HG03280 (cell line): ENCODE measurements around the gene TMEM255B.
"Not testable (repeated sequence)": the region's sequence is repeated elsewhere in the genome, so short reads cannot be mapped to it uniquely, and the experiment has no call there.

Experiments used
- ATAC-seq: cut with Tn5 transposase; IDR thresholded peaks from one replicate; pipeline ENCODE4 v1.9.1; 2021; ENCODE audit warnings: mild to moderate bottlenecking, moderate library complexity; ENCODE audit not compliant: unreplicated experiment

TMEM255B gene

DNA sequence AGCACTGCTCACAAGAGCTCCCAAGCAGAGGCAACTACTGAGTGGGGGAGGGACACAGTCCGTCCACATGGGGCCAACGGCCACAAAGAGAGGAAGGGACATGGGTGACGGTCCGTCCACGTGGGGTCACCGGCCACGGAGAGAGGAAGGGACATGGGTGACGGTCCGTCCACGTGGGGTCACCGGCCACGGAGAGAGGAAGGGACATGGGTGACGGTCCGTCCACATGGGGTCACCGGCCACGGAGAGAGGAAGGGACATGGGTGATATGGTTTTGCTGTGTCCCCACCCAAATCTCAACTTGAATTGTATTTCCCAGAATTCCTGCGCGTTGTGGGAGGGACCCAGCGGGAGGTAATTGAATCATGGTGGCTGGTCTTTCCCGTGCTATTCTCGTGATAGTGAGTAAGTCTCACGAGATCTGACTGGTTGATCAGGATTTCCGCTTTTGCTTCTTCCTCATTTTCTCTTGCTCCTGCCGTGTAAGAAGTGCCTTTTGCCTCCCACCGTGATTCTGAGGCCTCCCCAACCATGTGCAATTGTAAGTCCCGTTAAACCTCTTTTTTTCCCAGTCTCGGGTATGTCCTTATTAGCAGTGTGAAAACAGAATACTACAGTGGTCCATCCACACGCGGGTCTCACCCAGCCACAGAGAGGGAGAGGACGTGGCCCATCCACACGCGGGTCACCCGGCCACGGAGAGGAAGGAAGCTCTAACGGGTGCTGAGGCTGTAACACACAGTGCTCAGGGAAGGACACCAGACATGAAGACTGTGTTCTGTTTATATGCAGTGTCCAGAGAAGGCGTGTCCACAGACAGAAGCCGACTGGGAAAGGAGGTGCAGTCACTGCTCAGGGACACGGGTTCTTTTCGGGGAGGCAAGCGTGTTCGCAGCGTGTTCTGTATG is 56.4 kb downstream of the TMEM255B start:
- no peak for ATAC-seq

- ATAC-seq, result no peak
Measured at GRCh38 chr13:113816254-113816929, 57.4 kb downstream of the TMEM255B start.

DNA sequence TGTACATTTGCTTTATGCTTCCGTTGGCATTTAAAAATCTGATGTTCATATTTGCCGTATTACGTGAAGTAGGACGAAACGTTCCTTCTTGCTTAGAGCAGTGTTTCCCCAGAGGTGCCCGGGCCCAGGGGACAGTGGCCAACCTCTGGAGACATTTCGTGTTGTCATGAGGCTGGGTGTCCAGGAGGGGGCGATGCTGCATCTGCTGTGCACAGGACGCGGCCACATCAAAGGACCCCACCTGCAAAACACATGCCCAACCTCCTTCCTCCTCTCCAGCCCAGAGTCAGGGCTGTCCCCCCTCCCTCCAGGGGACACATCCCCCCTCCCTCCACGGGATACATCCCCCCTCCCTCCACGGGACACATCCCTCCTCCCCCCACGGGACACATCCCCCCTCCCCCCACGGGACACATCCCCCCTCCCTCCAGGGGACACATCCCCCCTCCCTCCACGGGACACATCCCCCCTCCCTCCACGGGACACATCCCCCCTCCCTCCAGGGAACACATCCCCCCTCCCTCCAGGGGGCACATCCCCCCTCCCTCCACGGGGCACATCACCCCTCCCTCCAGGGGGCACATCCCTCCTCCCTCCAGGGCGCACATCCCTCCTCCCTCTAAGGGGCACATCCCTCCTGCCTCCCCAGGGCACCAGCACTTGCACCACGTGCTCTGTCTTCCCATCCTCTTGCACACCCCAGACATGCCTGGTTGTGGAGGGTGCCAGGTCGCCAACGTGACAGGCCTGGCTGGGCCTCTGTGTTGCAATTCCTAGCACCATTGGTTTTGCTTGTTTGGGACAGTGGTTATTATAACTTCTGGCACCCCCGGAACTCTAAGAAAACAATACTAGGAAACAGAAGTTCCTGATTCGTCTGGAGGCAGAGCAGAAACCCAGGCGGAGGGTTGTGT is 58.2 kb downstream of the TMEM255B start:
- ATAC-seq, result no peak

DNA sequence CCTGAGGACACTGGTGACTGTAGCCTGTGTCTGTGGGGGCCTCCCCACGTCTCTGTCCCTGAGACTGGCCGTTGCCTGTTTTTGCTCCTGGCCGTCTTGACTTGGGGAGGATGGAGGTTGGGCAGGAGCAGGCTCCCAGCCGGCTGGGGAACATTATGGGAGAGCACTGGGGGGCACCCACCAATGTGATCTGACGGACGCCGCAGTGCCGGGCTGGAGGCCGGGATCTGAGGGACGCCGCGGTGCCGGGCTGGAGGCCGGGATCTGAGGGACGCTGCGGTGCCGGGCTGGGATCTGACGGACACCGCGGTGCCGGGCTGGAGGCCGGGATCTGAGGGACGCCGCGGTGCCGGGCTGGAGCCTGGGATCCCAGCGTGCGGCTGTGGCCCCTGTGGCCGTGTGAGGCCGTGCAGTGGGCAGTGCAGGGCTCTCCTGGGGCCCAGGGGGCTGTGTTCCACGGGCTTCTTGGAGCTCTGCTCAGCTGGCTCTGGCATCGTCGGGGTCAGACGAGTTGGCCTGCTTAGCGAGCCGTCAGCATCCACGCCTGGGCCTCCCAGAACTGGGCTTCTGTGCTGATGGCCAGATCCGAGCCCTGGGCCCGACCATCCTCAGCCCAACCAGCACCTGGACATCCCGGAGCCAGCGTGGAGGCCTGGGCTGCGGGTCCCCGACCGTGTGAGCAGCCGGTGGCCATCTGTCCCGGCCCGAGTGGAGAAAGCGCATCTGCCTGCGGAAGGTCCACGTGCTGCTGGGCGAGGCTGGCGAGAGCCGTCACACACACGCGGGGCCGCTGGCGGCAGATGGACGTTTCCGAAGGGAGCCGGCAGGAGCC is 59.0 kb downstream of the TMEM255B start:
- no peak for ATAC-seq

DNA sequence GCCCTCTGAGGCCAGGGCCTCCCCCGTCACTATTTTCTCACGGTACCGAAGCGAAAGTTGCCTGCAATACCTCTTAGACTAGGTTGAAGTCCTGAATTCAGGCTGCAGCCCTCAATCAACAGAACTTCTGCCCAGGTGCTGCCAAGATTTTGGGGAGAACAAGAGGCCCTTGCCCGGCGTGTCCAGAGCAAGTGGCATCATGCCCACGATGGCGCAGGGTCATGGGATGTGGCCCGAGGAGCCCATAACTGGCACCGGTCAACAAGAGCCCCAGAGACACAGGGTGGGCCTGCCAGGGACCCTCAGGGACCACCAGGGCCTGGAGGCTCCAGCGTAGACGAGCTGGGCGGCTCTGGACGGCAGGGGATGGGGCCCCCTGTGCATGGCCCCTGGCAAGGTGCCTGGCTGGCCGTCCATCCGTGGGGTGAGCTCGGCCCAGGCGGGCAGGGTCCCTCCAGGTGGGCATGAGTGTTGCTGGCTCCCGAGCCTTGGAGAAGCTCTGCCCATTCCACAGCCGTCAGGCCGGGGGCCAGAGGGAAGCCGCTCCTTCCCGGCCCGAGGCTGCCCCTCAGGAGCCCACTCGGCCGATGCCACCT is 59.8 kb downstream of the TMEM255B start:
- ATAC-seq, result no peak

DNA sequence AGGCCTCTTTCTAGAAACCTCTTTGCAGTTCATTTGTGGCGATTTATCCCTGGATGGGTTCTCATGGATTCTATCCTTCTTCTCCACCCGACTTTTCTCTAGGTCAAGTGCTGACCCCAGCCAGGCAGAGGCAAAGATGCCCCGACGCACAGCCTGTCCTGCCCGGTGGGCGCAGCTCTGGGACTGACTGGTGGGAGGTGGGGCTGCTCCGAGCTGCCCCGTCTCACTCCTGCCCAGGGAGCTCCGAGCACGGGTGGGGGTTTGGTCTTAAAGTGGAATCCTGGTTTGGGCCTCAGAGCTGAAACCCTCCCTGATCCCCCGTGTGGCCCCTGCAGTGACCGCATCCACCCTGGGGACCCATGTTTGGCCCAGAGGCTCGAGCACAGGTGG is 60.3 kb downstream of the TMEM255B start:
- ATAC-seq, result no peak

GRCh38 chr13:113819731-113820715 is 61.0 kb downstream of the TMEM255B start:
- no peak for ATAC-seq

DNA sequence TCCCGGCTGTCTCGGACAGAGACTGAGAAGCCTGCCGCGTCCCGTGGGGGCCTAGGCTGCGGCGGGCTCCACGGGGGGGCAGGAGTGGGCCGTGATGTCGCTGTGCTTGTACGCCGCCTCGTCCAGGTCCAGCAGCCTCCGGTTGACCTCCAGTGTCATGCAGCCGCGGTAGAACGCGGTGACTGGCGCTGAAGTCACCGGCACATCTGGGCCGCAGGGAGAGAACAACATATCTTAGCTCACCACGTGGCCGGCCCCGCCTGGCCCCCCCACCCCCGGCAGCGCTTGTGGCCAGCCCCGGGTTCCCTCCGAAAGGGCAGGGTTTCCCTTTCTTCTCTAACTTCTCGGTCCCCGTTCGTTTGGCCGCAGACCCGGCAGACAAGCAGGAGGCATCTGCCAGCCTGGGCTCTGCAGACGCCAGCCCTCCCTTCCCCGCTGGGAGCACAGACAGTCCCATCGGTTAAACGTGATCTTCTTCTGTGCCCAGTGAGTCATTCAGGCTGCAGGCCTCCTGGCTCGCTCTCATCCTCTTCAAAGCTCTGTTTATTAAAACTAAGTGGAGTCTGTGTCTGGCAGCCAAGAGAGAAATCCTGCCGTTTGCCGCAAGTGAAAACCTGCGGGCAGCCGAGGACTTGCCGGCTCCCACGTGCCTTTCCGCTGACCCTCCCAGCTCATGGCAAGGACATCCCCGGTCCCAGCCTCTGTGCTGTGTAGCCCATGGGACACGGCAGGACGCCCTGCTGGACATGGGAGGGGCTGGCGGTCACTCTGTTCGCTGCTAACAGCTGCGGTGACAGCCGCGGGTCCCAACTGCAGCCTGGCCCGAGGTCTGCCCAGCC is 62.0 kb downstream of the TMEM255B start:
- no peak for ATAC-seq

- ATAC-seq, result no peak
Measured at GRCh38 chr13:113821847-113822246, 62.8 kb downstream of the TMEM255B start.

DNA sequence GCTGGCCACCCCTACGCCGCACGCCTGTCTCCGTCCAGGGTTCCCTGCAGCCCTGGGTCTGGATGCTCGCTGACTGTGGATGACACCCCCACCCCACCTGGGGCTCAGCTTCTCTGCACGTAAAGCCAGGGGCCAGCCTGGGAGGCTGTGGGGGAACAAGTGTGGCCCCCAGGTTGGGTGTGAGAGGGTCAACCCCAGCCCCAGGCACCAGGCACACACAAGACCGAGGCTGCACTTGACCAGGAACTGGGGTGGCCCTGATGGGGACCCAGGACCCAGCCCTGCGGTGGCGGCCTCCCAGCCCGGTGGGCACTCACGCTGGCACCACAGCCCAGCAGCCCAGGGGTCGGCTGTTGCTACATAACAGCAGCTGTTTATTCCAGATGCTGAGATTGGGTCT is 63.2 kb downstream of the TMEM255B start:
- no peak for ATAC-seq

DNA sequence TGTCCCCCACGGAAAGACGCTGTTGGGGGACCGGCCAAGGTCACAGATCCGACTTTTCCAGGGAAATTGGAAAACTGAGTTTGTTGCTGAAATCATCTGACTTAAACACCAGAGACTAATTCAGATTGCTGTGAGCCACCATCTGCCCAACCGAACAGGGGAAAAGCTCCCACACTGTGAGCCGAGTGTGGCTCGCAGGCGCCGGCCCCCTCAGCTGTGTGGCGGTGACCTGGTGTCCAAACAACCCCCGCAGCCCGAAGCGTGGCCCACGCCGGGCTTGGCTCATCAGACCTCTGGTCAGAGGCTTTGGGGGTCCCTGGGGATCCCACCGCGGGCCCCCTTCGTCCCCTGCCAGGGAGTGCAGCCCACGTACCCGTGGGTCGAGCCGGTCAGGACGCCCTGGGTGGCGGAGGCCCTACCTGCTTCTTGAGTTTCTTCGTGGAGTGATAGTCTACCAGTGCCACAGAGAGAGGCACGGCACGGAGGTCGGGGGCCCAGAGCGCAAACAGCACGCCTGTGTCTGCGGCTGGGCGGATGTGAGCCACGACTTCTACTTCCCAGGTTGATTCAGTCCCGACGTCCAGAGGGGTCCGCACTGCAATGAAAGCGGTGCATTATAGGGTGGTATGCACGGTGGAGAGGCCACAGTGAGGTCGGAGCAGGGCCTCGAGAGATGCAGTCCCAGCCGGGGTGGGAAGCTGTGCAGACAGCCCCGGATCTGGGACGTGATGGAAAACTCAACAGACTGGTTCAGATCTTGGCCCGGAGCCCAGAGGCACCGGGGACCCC is 64.1 kb downstream of the TMEM255B start:
- no peak for ATAC-seq

DNA sequence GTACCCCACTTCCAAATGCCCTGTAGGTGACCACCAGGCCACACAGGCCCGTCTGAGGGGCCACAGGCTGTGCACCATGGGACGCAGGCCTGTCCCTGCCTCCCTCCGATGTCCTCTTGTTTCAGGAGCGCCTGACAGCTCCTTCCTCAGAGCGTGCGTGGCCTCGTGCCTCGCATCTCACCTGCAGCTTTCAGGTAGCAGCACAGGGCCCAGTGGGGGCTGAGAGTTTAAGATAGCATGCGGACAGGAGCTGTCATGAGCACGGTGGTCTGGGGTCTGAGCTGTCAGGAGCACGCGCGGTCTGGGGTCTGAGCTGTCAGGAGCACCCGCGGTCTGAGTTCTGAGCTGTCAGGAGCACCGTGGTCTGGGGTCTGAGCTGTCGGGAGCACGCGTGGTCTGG is 64.7 kb downstream of the TMEM255B start:
- no peak for ATAC-seq

DNA sequence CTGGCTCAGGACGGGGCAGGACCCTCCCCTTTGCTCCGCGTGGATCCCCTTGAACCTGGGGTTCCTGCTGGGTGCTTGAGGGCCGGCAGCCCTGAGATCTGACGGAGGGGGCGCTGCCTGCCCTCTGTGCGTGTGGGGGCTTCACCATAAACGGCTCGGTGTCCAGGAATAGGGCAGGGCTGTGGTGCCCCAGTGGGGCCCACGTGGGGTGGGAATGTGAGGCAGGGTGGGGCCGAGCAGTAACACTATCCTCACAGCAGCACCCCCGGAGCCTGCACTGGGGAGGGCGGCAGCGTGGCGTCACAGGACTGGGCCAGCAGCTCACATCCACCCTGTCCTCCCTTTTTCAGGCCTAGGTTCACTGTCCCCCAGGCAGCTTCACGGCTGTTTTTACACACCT is 66.8 kb downstream of the TMEM255B start:
- ATAC-seq, result no peak

GRCh38 chr13:113826446-113826845 is 67.4 kb downstream of the TMEM255B start:
- not testable (repeated sequence) for ATAC-seq

GRCh38 chr13:113827021-113827420 is 68.0 kb downstream of the TMEM255B start:
- ATAC-seq, result no peak

- no peak for ATAC-seq
Measured at GRCh38 chr13:113828282-113828825, 69.3 kb downstream of the TMEM255B start.
